ENCODE data around the gene SHH. TPM values are rescaled to one million over a fixed set of nuclear protein-coding genes. Genes with fewer than 3 reads are reported as not detected.

The SHH gene
- polyA plus RNA-seq, 3 donors: not detected

- TF ChIP-seq CTCF (IDR thresholded peaks at IDR 0.05): no peak
Measured at GRCh38 chr7:155776606-155777005, 35.7 kb downstream of the SHH start.

GRCh38 chr7:155775691-155776090 lies 36.6 kb downstream of the SHH start:
- Mint-ChIP-seq H3K27me3 (ENCODE audit: low read depth in 3 of 3) (no peaks in the 10 kb centered on the region), H3K36me3 (peaks cover 89 to 94% of the 10 kb centered on the region in 2 donors), H3K4me3 (no peak overlapping the region), H3K9me3 (no peaks in the 10 kb centered on the region), H3K4me1 (no peaks in the 10 kb centered on the region), H3K27ac (no peak overlapping the region)
- intact Hi-C loops (cut with micrococcal nuclease): no loop called here
- Histone ChIP-seq H3K9me3 (replicated peaks in 1 of 2; ENCODE audit: control insufficient read depth in 1 of 2, insufficient read depth in 1 of 2, low read length in 2 of 2) (no peaks in the 10 kb centered on the region), H3K36me3 (replicated peaks in 1 of 2; ENCODE audit: control insufficient read depth in 1 of 2, insufficient read depth in 2 of 2, low read length in 2 of 2) (peaks cover 80 to 100% of the 10 kb centered on the region in 2 donors), H3K79me2 (ENCODE audit: insufficient read depth, low read length) (peaks cover 13% of the 10 kb centered on the region), H4K20me1 (ENCODE audit: insufficient read depth, low read length) (peaks cover 68% of the 10 kb centered on the region), H3K9ac (ENCODE audit: insufficient read depth, low read length, poor library complexity, severe bottlenecking) (no peak overlapping the region), H3K27ac (ENCODE audit: low read depth in 1 of 2, low read length in 2 of 2) (no peak overlapping the region), H3K4me2 (replicated peaks; ENCODE audit: extremely low read depth, low read length, poor library complexity, severe bottlenecking) (no peak overlapping the region), H2AFZ (ENCODE audit: insufficient read depth, low read depth, low read length, poor library complexity, severe bottlenecking) (no peak overlapping the region), H3K4me3 (replicated peaks in 1 of 3; ENCODE audit: low read depth in 2 of 3, low read length in 3 of 3) (no peak overlapping the region), H3K4me1 (ENCODE audit: control insufficient read depth in 1 of 2, insufficient read depth in 2 of 2, low read length in 2 of 2) (no peaks in the 10 kb centered on the region), H3K27me3 (ENCODE audit: control insufficient read depth in 2 of 2, insufficient read depth in 2 of 2, low read length in 2 of 2) (no peaks in the 10 kb centered on the region)
- no peak for DNase-seq
- no peak for TF ChIP-seq CTCF (IDR thresholded peaks at IDR 0.05)
- 86% methylated on average over 3 of the region's 7 CpGs for WGBS (ENCODE audit: insufficient coverage)

More at GRCh38 chr7:155776606-155777005, 35.7 kb downstream of the SHH start:
- Histone ChIP-seq H3K4me3 (replicated peaks in 1 of 3; ENCODE audit: low read depth in 2 of 3, low read length in 3 of 3) (no peak overlapping the region), H4K20me1 (ENCODE audit: insufficient read depth, low read length) (peaks cover 74% of the 10 kb centered on the region), H3K36me3 (replicated peaks in 1 of 2; ENCODE audit: control insufficient read depth in 1 of 2, insufficient read depth in 2 of 2, low read length in 2 of 2) (peaks cover 85 to 100% of the 10 kb centered on the region in 2 donors), H3K27me3 (ENCODE audit: control insufficient read depth in 2 of 2, insufficient read depth in 2 of 2, low read length in 2 of 2) (no peaks in the 10 kb centered on the region), H2AFZ (ENCODE audit: insufficient read depth, low read depth, low read length, poor library complexity, severe bottlenecking) (no peak overlapping the region), H3K4me2 (replicated peaks; ENCODE audit: extremely low read depth, low read length, poor library complexity, severe bottlenecking) (no peak overlapping the region), H3K4me1 (ENCODE audit: control insufficient read depth in 1 of 2, insufficient read depth in 2 of 2, low read length in 2 of 2) (no peaks in the 10 kb centered on the region), H3K27ac (ENCODE audit: low read depth in 1 of 2, low read length in 2 of 2) (no peak overlapping the region), H3K9me3 (replicated peaks in 1 of 2; ENCODE audit: control insufficient read depth in 1 of 2, insufficient read depth in 1 of 2, low read length in 2 of 2) (no peaks in the 10 kb centered on the region), H3K9ac (ENCODE audit: insufficient read depth, low read length, poor library complexity, severe bottlenecking) (no peak overlapping the region), H3K79me2 (ENCODE audit: insufficient read depth, low read length) (peaks cover 5% of the 10 kb centered on the region)
- peaks cover 93 to 98% of the 10 kb centered on the region in 2 donors for H3K36me3 Mint-ChIP-seq
- H3K4me3 Mint-ChIP-seq: no peak overlapping the region
- H3K4me1 Mint-ChIP-seq: no peaks in the 10 kb centered on the region
- intact Hi-C loops (cut with micrococcal nuclease): no loop called here
- no peaks in the 10 kb centered on the region for H3K9me3 Mint-ChIP-seq
- no peaks in the 10 kb centered on the region for H3K27me3 Mint-ChIP-seq (ENCODE audit: low read depth in 3 of 3)
- WGBS (ENCODE audit: insufficient coverage): 95% methylated on average over 4 of the region's 8 CpGs
- DNase-seq: no peak
- H3K27ac Mint-ChIP-seq: no peak overlapping the region
